HEK293T (cell line): ENCODE data around the gene STX3.

ENCODE experiments used
- CTCF ChIA-PET: fragments of 350-600 bp; formaldehyde crosslinking; extraction: SDS; loops from one replicate; lab custom pipeline; 2021; ENCODE audit warnings: antibody characterized with exemption, inconsistent platforms; lab: Yijun Ruan, JAX
- POLR2A ChIA-PET: fragments of 350-600 bp; formaldehyde crosslinking; extraction: SDS; loops from one replicate; lab custom pipeline; 2020; ENCODE audit warnings: antibody characterized with exemption, inconsistent platforms; lab: Yijun Ruan, JAX
- DNase-seq: peaks from one replicate; pipeline ENCODE4 v3.0.0; 2012; ENCODE audit warnings: mixed read lengths; ENCODE audit errors: extremely low spot score
- ARNT ChIP-seq: fragments of 450-650 bp; IDR thresholded peaks from 2 replicates; pipeline ENCODE4 v1.6.1; 2017; ENCODE audit warnings: mild to moderate bottlenecking
- BHLHE40 ChIP-seq: fragments of 450-650 bp; IDR thresholded peaks from 2 replicates; pipeline ENCODE4 v1.6.1; 2016; ENCODE audit warnings: mild to moderate bottlenecking, moderate library complexity, borderline replicate concordance
- CTBP1 ChIP-seq: fragments of 450-650 bp; IDR thresholded peaks from 2 replicates; pipeline ENCODE4 v1.6.1; 2016; ENCODE audit warnings: borderline replicate concordance
- ELF4 ChIP-seq: fragments of 450-650 bp; IDR thresholded peaks from 2 replicates; pipeline ENCODE4 v1.6.1; 2017; ENCODE audit warnings: antibody characterized with exemption
- FOXA1 ChIP-seq: fragments of 450-650 bp; IDR thresholded peaks from 2 replicates; pipeline ENCODE4 v1.6.1; 2016; ENCODE audit warnings: mild to moderate bottlenecking
- FOXK2 ChIP-seq: fragments of 450-650 bp; IDR thresholded peaks from 2 replicates; pipeline ENCODE4 v1.6.1; 2016; ENCODE audit warnings: mild to moderate bottlenecking
- FOXM1 ChIP-seq: fragments of 450-650 bp; IDR thresholded peaks from 2 replicates; pipeline ENCODE4 v1.6.1; 2017; ENCODE audit warnings: mild to moderate bottlenecking, borderline replicate concordance
- HDGF ChIP-seq: fragments of 450-650 bp; IDR thresholded peaks from 2 replicates; pipeline ENCODE4 v1.6.1; 2017; ENCODE audit warnings: antibody characterized with exemption, borderline replicate concordance
- L3MBTL2 ChIP-seq: fragments of 450-650 bp; conservative IDR thresholded peaks from 2 replicates; pipeline ENCODE4 v1.6.1; 2016; ENCODE audit warnings: mild to moderate bottlenecking
- LEF1 ChIP-seq: fragments of 450-650 bp; IDR thresholded peaks from 2 replicates; pipeline ENCODE4 v1.6.1; 2017; ENCODE audit warnings: mild to moderate bottlenecking, borderline replicate concordance
- NFRKB ChIP-seq: fragments of 450-650 bp; IDR thresholded peaks from 2 replicates; pipeline ENCODE4 v1.6.1; 2016; ENCODE audit warnings: mild to moderate bottlenecking, moderate library complexity
- SP1 ChIP-seq: fragments of 450-650 bp; IDR thresholded peaks from 2 replicates; pipeline ENCODE4 v1.6.1; 2017
- SUZ12 ChIP-seq: fragments of 450-650 bp; IDR thresholded peaks from 2 replicates; pipeline ENCODE4 v1.6.1; 2016; ENCODE audit warnings: mild to moderate bottlenecking
- TARDBP ChIP-seq: fragments of 450-650 bp; IDR thresholded peaks from 2 replicates; pipeline ENCODE4 v1.6.1; 2016
- ZNF384 ChIP-seq: fragments of 450-650 bp; IDR thresholded peaks from 2 replicates; pipeline ENCODE4 v1.6.1; 2016
- TF ChIP-seq, protein P1 (sequence below): fragments of 450-650 bp; IDR thresholded peaks from 2 replicates; pipeline ENCODE4 v1.6.1; 2016

Gene STX3

DNA sequence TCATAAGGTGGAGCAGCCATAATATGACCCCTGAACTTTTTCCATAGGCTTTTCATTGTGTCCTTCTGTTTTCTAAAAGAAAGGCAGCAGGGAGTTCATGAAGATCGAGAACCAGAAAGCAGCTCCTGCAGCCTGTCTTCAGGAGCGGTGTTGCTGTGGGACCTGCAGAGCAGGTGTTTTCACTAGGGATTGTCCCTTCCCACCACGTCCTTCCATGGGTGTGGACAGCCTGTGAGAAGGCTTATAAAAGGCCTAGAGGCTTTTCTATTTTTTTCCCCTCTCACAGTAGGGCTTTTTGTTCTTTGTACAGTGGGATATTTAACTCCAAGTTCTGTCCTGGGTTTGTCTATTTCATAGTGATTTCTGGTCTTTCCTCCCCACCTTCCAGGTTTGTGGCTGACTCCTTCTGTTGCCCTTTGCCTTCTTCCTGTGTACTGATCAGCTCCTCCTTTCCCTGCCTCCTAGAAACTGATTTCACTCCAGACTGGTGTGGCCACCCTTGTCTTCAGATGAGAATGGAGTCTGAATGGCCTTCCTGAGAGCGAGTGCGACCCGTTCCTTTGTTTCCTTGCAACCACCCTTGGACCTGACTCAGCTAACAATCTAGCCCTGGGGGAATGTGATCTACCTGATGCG, 45.3 kb downstream of the STX3 start:
- ChIA-PET CTCF (interaction anchor here (2.9 kb wide), 1 partner anchor 45 kb away, joined by 19 read pairs; the partner anchor contains the start of gene STX3), POLR2A (interaction anchor here (2.0 to 2.9 kb wide), 2 partner anchors 10 to 45 kb away, joined by 8 to 11 read pairs; partner anchors contain the start of genes MRPL16 and STX3)
- TF ChIP-seq TARDBP: no peak
- no peak for TF ChIP-seq SP1
- TF ChIP-seq SUZ12: no peak
- TF ChIP-seq ZNF384: no peak
- no peak for TF ChIP-seq LEF1
- DNase-seq: no peak

DNA sequence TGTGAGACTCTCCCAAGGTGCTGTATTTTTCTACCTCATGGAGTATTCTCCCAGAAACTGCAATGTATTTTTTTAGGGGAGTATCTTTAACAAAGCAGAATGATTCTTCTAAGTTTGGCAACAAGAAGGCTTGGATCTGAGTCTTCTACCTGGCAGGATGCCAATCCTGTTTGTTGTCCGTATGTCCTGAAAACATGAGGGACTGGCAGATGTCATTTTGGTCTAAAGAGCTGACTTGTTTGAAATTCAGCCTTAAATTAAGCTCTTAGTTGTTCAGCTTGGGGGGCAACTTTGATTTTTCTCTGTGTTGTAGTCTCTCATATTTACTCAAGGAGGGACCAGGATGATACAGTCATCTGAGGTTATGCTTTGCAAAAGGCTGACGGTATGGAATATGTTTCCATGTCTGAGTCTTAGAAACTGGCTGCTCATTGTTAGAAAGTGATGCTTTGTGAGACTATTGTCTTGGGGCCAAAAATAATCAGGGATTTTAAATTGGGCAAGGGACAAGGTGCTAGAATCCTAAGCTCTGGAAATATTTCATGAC, 46.1 kb downstream of the STX3 start:
- TF ChIP-seq NFRKB (no peak), HDGF (no peak), FOXM1 (no peak), CTBP1 (no peak)
- ChIA-PET POLR2A (interaction anchor here (2.0 to 2.9 kb wide), 2 partner anchors 9 to 46 kb away, joined by 8 to 11 read pairs; partner anchors contain the start of genes MRPL16 and STX3), CTCF (interaction anchor here (0.6 to 2.9 kb wide), 3 partner anchors 8 to 50 kb away, joined by 3 to 19 read pairs (median 3); partner anchors contain the start of gene STX3)
- DNase-seq: no peak

DNA sequence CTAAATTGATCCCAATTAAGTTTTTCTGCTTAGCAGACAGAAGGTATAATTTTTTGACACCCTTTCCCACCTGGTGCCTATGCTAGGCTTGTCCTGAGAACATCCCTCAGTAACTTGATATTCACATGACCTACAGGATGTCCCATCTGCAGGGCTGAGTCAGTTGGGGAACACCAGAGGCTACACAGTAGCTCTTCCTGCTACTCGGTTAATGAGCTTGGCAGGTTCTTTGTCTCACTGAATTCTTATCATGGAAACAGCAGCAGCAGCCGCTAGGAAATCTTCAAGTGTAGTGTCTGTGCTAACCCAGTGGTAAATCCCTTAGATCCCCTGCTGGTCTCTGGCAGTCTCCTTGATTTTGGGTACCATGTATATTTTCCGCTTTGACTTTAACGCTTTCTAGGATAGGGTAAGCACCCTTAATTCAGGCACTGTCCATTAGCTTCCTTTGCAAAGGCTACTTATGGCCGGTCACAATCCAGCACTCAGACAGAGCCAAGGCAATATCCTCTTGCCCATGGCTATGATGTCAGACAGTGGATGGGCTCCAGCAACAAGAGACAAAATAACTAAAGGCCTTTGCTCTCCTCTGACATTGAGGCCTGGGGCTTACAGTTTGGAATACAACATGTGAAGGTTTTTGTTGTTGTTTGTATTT, 46.9 kb downstream of the STX3 start:
- POLR2A ChIA-PET: interaction anchor here (2.0 to 2.9 kb wide), 2 partner anchors 9 to 47 kb away, joined by 8 to 11 read pairs; partner anchors contain the start of genes MRPL16 and STX3
- CTCF ChIA-PET: interaction anchor here (0.6 to 2.9 kb wide), 3 partner anchors 9 to 51 kb away, joined by 3 to 19 read pairs (median 3); partner anchors contain the start of gene STX3
- TF ChIP-seq L3MBTL2 (no peak), FOXK2 (no peak), ZNF384 (no peak), SUZ12 (no peak), ARNT (no peak), FOXM1 (no peak), BHLHE40 (no peak), LEF1 (no peak), CTBP1 (no peak), ELF4 (no peak), NFRKB (no peak), FOXA1 (no peak), SP1 (no peak), HDGF (no peak), TARDBP (no peak)
- TF ChIP-seq, protein P1, sequence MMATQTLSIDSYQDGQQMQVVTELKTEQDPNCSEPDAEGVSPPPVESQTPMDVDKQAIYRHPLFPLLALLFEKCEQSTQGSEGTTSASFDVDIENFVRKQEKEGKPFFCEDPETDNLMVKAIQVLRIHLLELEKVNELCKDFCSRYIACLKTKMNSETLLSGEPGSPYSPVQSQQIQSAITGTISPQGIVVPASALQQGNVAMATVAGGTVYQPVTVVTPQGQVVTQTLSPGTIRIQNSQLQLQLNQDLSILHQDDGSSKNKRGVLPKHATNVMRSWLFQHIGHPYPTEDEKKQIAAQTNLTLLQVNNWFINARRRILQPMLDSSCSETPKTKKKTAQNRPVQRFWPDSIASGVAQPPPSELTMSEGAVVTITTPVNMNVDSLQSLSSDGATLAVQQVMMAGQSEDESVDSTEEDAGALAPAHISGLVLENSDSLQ: no peak
- no peak for DNase-seq

DNA sequence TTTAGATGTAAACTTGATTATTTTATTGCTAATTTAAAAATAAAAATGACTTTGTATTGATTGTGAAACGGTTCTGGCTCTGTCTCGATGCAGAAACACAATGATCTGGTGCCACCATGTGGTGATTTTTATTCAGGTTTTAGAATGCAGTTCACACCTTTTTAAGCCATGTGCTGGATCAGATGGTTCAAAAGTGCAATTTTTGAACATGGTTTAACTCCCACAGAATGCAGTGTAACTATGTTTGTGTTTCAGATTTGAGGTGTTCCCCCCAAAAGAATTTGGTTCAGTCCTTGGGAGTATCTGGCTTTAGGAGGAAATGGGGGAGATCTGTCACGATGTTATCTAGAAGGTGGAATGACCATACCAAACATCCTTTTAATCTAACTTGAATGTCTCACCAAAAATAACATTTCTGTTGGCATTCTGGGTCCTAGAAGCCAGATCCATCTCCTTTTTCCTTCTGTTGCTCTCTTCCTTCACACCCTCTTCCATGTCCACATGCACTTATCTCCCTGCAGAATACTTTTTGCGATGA, 47.5 kb downstream of the STX3 start:
- peak; percentile 33 for DNase-seq
- peak; percentile 98 for TF ChIP-seq L3MBTL2
- TF ChIP-seq NFRKB: no peak
- ChIA-PET POLR2A (interaction anchor here (2.9 kb wide), 1 partner anchor 47 kb away, joined by 11 read pairs; the partner anchor contains the start of gene STX3), CTCF (no interaction called here)

DNA sequence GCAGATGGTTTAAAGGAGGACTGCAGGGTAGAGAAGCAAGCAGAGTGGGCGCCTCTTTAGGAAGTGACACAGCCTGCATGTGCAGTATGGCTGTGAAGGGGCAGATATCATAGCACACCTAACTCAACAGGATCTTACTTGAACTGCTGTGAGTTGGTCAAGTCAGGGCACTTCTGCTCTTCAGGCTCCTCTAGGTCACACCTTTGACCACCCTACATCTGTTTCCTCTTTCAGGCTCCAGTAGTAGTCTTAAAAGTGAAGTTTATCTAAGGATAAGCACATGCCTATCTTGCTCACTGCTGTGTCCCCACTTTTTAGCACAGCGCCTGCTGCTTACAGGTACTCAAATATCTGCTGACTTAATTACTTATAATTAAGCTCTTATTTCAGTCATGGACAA, 48.9 kb downstream of the STX3 start:
- DNase-seq: no peak
- ChIA-PET POLR2A (no interaction called here), CTCF (interaction anchor here (0.5 kb wide), 1 partner anchor 263 kb away, joined by 4 read pairs; no protein-coding TSS in a partner anchor)

DNA sequence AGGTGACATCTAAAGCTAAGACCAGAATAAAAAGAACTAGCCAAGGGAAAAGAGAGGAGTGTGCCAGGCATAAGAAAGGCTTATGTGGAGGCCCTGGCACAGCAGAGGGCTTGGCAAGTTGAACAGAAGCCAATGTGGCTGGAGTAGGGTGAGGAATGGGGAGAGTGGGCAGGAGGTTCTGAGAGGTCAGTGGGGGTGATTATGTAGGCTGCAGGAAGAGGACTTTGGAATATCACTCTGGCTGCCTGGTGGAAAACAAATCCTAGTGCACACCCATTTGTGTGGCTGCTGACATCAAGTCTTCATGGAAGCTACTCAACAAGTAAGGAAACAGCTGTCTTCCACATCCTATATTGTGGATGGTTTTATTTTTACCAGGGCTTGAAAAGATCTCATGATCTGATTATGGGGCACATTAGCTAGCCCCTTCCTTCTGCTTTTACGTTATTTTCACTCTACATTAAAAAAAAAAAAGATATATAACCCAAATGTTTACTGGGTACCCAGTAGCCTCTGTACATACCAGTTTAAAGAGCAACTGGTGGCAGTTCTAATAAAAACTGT, 52.0 kb downstream of the STX3 start:
- ChIA-PET POLR2A (no interaction called here), CTCF (interaction anchor here (0.6 kb wide), 1 partner anchor 175 kb away, joined by 6 read pairs; no protein-coding TSS in a partner anchor)
- no peak for DNase-seq
- no peak for TF ChIP-seq ELF4
- no peak for TF ChIP-seq FOXK2
- no peak for TF ChIP-seq L3MBTL2
- no peak for TF ChIP-seq ARNT
- TF ChIP-seq SP1: no peak
- no peak for TF ChIP-seq LEF1
- TF ChIP-seq SUZ12: no peak
- TF ChIP-seq CTBP1: no peak
- TF ChIP-seq NFRKB: no peak
- TF ChIP-seq FOXA1: no peak
- TF ChIP-seq HDGF: no peak
- no peak for TF ChIP-seq ZNF384

More for the DNA sequence above, 48.9 kb downstream of the STX3 start:
- TF ChIP-seq, protein P1: no peak
- TF ChIP-seq CTBP1 (no peak), BHLHE40 (no peak), ARNT (no peak), L3MBTL2 (no peak), ELF4 (no peak), SUZ12 (no peak), FOXM1 (no peak), HDGF (no peak), SP1 (no peak), FOXK2 (no peak), LEF1 (no peak), NFRKB (no peak), TARDBP (no peak), FOXA1 (no peak), ZNF384 (no peak)
